SK-N-SH (cell line): ENCODE results near the gene EVA1A.

Experiments
- ELF1 ChIP-seq: IDR thresholded peaks from 2 replicates; pipeline ENCODE4 v1.4.0; 2012
- GABPA ChIP-seq: IDR thresholded peaks from 2 replicates; pipeline ENCODE4 v1.4.0; 2012; ENCODE audit warnings: low read depth, mild to moderate bottlenecking
- GATA2 ChIP-seq: sonication (generic); formaldehyde crosslinking; IDR thresholded peaks from 2 replicates; pipeline ENCODE4 v1.5.0; 2020; ENCODE audit warnings: mild to moderate bottlenecking, missing genetic modification reagents
- JUND ChIP-seq: IDR thresholded peaks from 2 replicates; pipeline ENCODE4 v1.4.0; 2012
- POLR2AphosphoS5 ChIP-seq: IDR thresholded peaks from 2 replicates; pipeline ENCODE4 v1.6.1; 2012; ENCODE audit warnings: low read depth, low read length
- TF ChIP-seq, protein P1 (sequence below): fragments of 200-600 bp; sonication (generic); IDR thresholded peaks from 2 replicates; pipeline ENCODE4 v1.6.1; 2017; ENCODE audit warnings: antibody characterized with exemption, mild to moderate bottlenecking, moderate library complexity

DNA sequence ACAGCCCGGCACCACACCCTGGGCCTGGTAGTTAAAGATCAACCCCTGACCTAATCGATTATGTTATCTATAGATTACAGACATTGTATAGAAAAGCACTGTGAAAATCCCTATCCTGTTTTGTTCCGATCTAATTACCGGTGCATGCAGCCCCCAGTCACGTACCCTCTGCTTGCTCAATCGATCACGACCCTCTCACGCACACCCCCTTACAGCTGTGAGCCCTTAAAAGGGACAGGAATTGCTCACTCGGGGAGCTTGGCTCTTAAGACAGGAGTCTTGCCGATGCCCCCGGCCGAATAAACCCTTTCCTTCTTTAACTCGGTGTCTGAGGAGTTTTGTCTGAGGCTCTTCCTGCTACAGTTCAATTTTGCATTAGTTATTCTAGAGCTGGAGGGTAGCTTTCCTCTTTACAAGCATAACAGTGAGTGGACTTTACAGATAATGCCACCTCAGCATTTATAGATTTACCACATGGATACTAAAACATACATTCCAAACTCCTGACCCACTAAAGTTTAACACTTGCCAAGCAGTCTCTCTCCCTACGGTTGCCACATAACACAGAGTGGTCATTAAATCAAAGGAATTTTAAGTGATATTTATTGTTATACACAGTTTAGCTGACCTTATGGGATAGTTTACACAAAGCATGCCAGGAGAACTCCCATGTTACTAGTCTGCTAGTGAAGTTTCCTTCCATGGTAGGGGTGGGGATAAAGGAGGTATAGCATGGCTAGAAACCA lies 101.0 kb downstream of the EVA1A start:
- TF ChIP-seq, protein P1, sequence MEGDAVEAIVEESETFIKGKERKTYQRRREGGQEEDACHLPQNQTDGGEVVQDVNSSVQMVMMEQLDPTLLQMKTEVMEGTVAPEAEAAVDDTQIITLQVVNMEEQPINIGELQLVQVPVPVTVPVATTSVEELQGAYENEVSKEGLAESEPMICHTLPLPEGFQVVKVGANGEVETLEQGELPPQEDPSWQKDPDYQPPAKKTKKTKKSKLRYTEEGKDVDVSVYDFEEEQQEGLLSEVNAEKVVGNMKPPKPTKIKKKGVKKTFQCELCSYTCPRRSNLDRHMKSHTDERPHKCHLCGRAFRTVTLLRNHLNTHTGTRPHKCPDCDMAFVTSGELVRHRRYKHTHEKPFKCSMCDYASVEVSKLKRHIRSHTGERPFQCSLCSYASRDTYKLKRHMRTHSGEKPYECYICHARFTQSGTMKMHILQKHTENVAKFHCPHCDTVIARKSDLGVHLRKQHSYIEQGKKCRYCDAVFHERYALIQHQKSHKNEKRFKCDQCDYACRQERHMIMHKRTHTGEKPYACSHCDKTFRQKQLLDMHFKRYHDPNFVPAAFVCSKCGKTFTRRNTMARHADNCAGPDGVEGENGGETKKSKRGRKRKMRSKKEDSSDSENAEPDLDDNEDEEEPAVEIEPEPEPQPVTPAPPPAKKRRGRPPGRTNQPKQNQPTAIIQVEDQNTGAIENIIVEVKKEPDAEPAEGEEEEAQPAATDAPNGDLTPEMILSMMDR = no peak
- TF ChIP-seq GATA2 (CRISPR knock-in tag) (no peak), ELF1 (no peak), JUND (no peak), GABPA (no peak), POLR2AphosphoS5 (no peak)
